GM12878 (cell line): Measurements from ENCODE around the gene MEIS1. TPM values are rescaled to one million over a fixed set of nuclear protein-coding genes. Genes with fewer than 3 reads are reported as not detected.

ENCODE experiments used
- ATAC-seq: fragments of 200-7000 bp; cut with Tn5 transposase; 3 replicates; pipeline ENCODE4 v1.9.1; 2020; ENCODE audit warnings: mild to moderate bottlenecking, moderate library complexity
- BruUV-seq: library from RNA; stranded (reverse); fragments of 400-500 nt; replicated peaks from 2 replicates; lab custom pipeline; 2021; lab: Mats Ljungman, UMichigan
- CTCF ChIA-PET: fragments of 300-600 bp; sonication (Branson Sonifier 250); formaldehyde crosslinking; extraction: SDS; loops from one replicate; lab custom pipeline; 2021; ENCODE audit warnings: inconsistent platforms; lab: Yijun Ruan, JAX
- POLR2A ChIA-PET: fragments of 350-600 bp; formaldehyde crosslinking; extraction: SDS; loops from one replicate; lab custom pipeline; 2021; ENCODE audit warnings: inconsistent platforms; lab: Charles Lee
- RAD21 ChIA-PET: fragments of 300-600 bp; sonication (Branson Sonifier 250); formaldehyde crosslinking; loops from one replicate; lab custom pipeline; 2023; ENCODE audit warnings: antibody characterized with exemption; ENCODE audit not compliant: unreplicated experiment; lab: Charles Lee
- SMC1A ChIA-PET: fragments of 300-600 bp; sonication (Branson Sonifier 250); formaldehyde crosslinking; loops from one replicate; lab custom pipeline; 2023; ENCODE audit not compliant: unreplicated experiment, uncharacterized antibody; lab: Charles Lee
- DNase-seq: peaks from one replicate; pipeline ENCODE4 v3.0.0-alpha.2; 2011; ENCODE audit warnings: low read depth, low spot score
- FAIRE-seq: peaks from 3 replicates; lab custom pipeline; 2011; peaks lifted over from hg19 to GRCh38; lab: Jason Lieb, UNC
- H2AFZ ChIP-seq: 2 replicates; pipeline ENCODE4 v1.6.0; 2011; ENCODE audit warnings: low read depth, low read length, control low read depth; ENCODE audit not compliant: control insufficient read depth
- H3K27ac ChIP-seq: 2 replicates; pipeline ENCODE4 v1.5.1; 2011; ENCODE audit warnings: control low read depth; ENCODE audit not compliant: control insufficient read depth, insufficient read depth
- H3K27me3 ChIP-seq, 2 experiments: replicated peaks in 1 of 2; 2 replicates each; pipeline versions ENCODE4 v1.6.0 to v1.6.1; 2011; ENCODE audit warnings: low read length in 1 of 2; ENCODE audit not compliant: control insufficient read depth in 2 of 2, insufficient read depth in 2 of 2
- H3K36me3 ChIP-seq, 2 experiments: 2 replicates each; pipeline ENCODE4 v1.5.1; 2011; ENCODE audit warnings: low read length in 1 of 2; ENCODE audit not compliant: control insufficient read depth in 2 of 2, insufficient read depth in 2 of 2
- H3K4me1 ChIP-seq: 2 replicates; pipeline ENCODE4 v1.6.1; 2011; ENCODE audit warnings: mild to moderate bottlenecking, low read length, moderate library complexity, mixed read lengths; ENCODE audit not compliant: control insufficient read depth, insufficient read depth
- H3K4me2 ChIP-seq: 2 replicates; pipeline ENCODE4 v1.6.0; 2011; ENCODE audit warnings: control low read depth; ENCODE audit not compliant: control insufficient read depth, insufficient read depth
- H3K4me3 ChIP-seq: fragments of 200-600 bp; sonication (generic); 2 replicates; pipeline ENCODE4 v1.5.1; 2016
- H3K79me2 ChIP-seq: 2 replicates; pipeline ENCODE4 v1.6.0; 2011; ENCODE audit warnings: low read length; ENCODE audit not compliant: control insufficient read depth, insufficient read depth
- H3K9ac ChIP-seq: 2 replicates; pipeline ENCODE4 v1.8.0; 2011; ENCODE audit warnings: low read length, control low read depth, mixed read lengths; ENCODE audit not compliant: control insufficient read depth, insufficient read depth
- H3K9me3 ChIP-seq: replicated peaks from 3 replicates; pipeline ENCODE4 v1.5.1; 2011; ENCODE audit warnings: mild to moderate bottlenecking, low read length; ENCODE audit not compliant: control insufficient read depth, insufficient read depth
- H4K20me1 ChIP-seq: 2 replicates; pipeline ENCODE4 v1.6.0; 2011; ENCODE audit not compliant: control insufficient read depth, insufficient read depth
- BACH1 ChIP-seq: fragments of 450-650 bp; IDR thresholded peaks from 2 replicates; pipeline ENCODE4 v1.6.1; 2017; ENCODE audit warnings: mild to moderate bottlenecking, borderline replicate concordance
- CBX3 ChIP-seq: fragments of 200-600 bp; sonication (generic); IDR thresholded peaks from 2 replicates; pipeline ENCODE4 v1.6.1; 2016; ENCODE audit warnings: low read depth, borderline replicate concordance
- CEBPZ ChIP-seq: fragments of 150-350 bp; IDR thresholded peaks from 2 replicates; pipeline ENCODE4 v1.6.1; 2016; ENCODE audit warnings: low read depth, low read length
- EP300 ChIP-seq, 2 experiments: fragments of 150-350 bp in 1 of 2; IDR thresholded peaks; 2 replicates each; pipeline ENCODE4 v1.6.1; 2011 to 2012; ENCODE audit warnings: low read depth in 2 of 2, low read length in 2 of 2, borderline replicate concordance in 1 of 2, improper control_type of control experiment in 1 of 2, inconsistent platforms in 1 of 2; ENCODE audit not compliant: control insufficient read depth in 1 of 2
- ESRRA ChIP-seq: IDR thresholded peaks from 2 replicates; pipeline ENCODE4 v1.6.1; 2012; ENCODE audit warnings: mild to moderate bottlenecking, low read length, improper control_type of control experiment
- GATAD2B ChIP-seq: fragments of 450-650 bp; conservative IDR thresholded peaks from 2 replicates; pipeline ENCODE4 v1.6.1; 2017; ENCODE audit warnings: low read depth, mild to moderate bottlenecking, moderate library complexity
- IRF3 ChIP-seq: fragments of 450-650 bp; IDR thresholded peaks from 2 replicates; pipeline ENCODE4 v1.6.1; 2014; ENCODE audit warnings: mild to moderate bottlenecking
- MTA2 ChIP-seq: fragments of 450-650 bp; IDR thresholded peaks from 2 replicates; pipeline ENCODE4 v1.6.1; 2016; ENCODE audit warnings: low read depth, mild to moderate bottlenecking, moderate library complexity
- NR2C1 ChIP-seq: fragments of 450-650 bp; IDR thresholded peaks from 2 replicates; pipeline ENCODE4 v1.6.1; 2017; ENCODE audit warnings: antibody characterized with exemption, mild to moderate bottlenecking, moderate library complexity
- RAD21 ChIP-seq: IDR thresholded peaks from 2 replicates; pipeline ENCODE4 v1.6.1; 2011; ENCODE audit warnings: mild to moderate bottlenecking, low read depth, low read length, moderate library complexity; ENCODE audit not compliant: insufficient read depth
- RAD51 ChIP-seq: fragments of 450-650 bp; IDR thresholded peaks from 2 replicates; pipeline ENCODE4 v1.6.1; 2016; ENCODE audit warnings: moderate library complexity, mild to moderate bottlenecking, inconsistent platforms
- RB1 ChIP-seq: fragments of 450-650 bp; formaldehyde crosslinking; IDR thresholded peaks from 2 replicates; pipeline ENCODE4 v1.6.1; 2017; ENCODE audit warnings: mild to moderate bottlenecking, borderline replicate concordance
- SIN3A ChIP-seq: IDR thresholded peaks from 2 replicates; pipeline ENCODE4 v1.6.1; 2012; ENCODE audit warnings: low read depth, low read length, improper control_type of control experiment
- TCF3 ChIP-seq: IDR thresholded peaks from 2 replicates; pipeline ENCODE4 v1.6.1; 2012; ENCODE audit warnings: low read depth, mild to moderate bottlenecking, low read length, borderline replicate concordance; ENCODE audit not compliant: insufficient read depth
- WGBS: methylation state at CpG from one replicate; pipeline ENCODE4 v1.1.6; 2016; ENCODE audit warnings: low lambda C conversion rate; ENCODE audit not compliant: insufficient replicate concordance, insufficient coverage; ENCODE audit errors: missing lambda C conversion rate; 5-methylcytosine and 5-hydroxymethylcytosine counted together
- in situ Hi-C: fragments of 300-500 bp; cut with MboI; formaldehyde crosslinking; loops from 9 replicates; pipeline ENCODE4 v1.14.3; 2018; ENCODE audit warnings: mixed read lengths
- intact Hi-C: fragments of 100-400 bp; cut with micrococcal nuclease; formaldehyde crosslinking; loops from one replicate; pipeline ENCODE4 v1.14.2; 2022; ENCODE audit not compliant: unreplicated experiment
- polyA plus RNA-seq, 11 experiments: library from polyadenylated mRNA; depleted of rRNA in 4 of 11; unstranded in 6 of 11; stranded (reverse) in 5 of 11; fragments of >200 nt; fragmentation: Nextera tagmentation in 4 of 11; fragmentation: Illumina TruSeq in 1 of 11; extraction: Ambion mirVana in 4 of 11; extraction: Trizol in 1 of 11; gene quantifications; 1 replicate in 1 of 11; 2 replicates in 10 of 11; pipeline versions ENCODE4 v1.2.1 to v1.2.3, GENCODE V29; 2011 to 2016; ENCODE audit warnings: inconsistent platforms in 2 of 11, missing spikeins in 2 of 11, low read depth in 1 of 11
- total RNA-seq, 4 experiments: library from RNA; depleted of rRNA in 3 of 4; stranded (reverse); fragments of >200 nt in 3 of 4; fragmentation: Illumina TruSeq in 1 of 4; extraction: Trizol in 1 of 4; gene quantifications; 2 replicates each; pipeline versions ENCODE4 v1.2.1 to v1.2.3, GENCODE V29; 2013 to 2021
- TF ChIP-seq, protein P1 (sequence below): fragments of 150-350 bp; IDR thresholded peaks from 2 replicates; pipeline ENCODE4 v1.6.1; 2014; ENCODE audit warnings: mild to moderate bottlenecking, low read depth, low read length
- TF ChIP-seq, protein P2 (sequence below): IDR thresholded peaks from 2 replicates; pipeline ENCODE4 v1.6.1; 2012; ENCODE audit warnings: low read depth, low read length, improper control_type of control experiment

Gene MEIS1
- total and polyA plus RNA-seq, 10 of the 15 experiments (the other 5 are each of a cell fraction or from before 2014, with no cell fraction given) = 0.04 to 0.31 (median 0.14) TPM; not detected in 6

GRCh38 chr2:66596256-66596655 is 161.3 kb downstream of the MEIS1 start:
- H3K79me2 ChIP-seq = no peaks in the 10 kb centered on the region
- H3K27ac ChIP-seq = no peak overlapping the region
- in situ Hi-C loops (no loop called here), intact Hi-C loops (no loop called here)
- no peaks in the 10 kb centered on the region for H3K9me3 ChIP-seq
- no peak for ATAC-seq
- no peaks in the 10 kb centered on the region for H3K36me3 ChIP-seq
- H3K9ac ChIP-seq = no peak overlapping the region
- TF ChIP-seq, protein P1, sequence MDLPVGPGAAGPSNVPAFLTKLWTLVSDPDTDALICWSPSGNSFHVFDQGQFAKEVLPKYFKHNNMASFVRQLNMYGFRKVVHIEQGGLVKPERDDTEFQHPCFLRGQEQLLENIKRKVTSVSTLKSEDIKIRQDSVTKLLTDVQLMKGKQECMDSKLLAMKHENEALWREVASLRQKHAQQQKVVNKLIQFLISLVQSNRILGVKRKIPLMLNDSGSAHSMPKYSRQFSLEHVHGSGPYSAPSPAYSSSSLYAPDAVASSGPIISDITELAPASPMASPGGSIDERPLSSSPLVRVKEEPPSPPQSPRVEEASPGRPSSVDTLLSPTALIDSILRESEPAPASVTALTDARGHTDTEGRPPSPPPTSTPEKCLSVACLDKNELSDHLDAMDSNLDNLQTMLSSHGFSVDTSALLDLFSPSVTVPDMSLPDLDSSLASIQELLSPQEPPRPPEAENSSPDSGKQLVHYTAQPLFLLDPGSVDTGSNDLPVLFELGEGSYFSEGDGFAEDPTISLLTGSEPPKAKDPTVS = no peak
- TF ChIP-seq RB1 (no peak), NR2C1 (no peak), BACH1 (no peak), SIN3A (no peak), IRF3 (no peak), CEBPZ (no peak), GATAD2B (no peak), ESRRA (no peak), TCF3 (no peak), RAD51 (no peak), CBX3 (no peak), MTA2 (no peak), EP300 (IDR thresholded peaks at IDR 0.05; ENCODE audit: borderline replicate concordance in 1 of 2, control insufficient read depth in 1 of 2, low read depth in 2 of 2, low read length in 2 of 2) (no peak), RAD21 (no peak)
- TF ChIP-seq, protein P2, sequence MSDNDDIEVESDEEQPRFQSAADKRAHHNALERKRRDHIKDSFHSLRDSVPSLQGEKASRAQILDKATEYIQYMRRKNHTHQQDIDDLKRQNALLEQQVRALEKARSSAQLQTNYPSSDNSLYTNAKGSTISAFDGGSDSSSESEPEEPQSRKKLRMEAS = no peak
- DNase-seq = no peak
- no peak for FAIRE-seq
- H3K4me3 ChIP-seq = no peak overlapping the region
- H4K20me1 ChIP-seq = no peaks in the 10 kb centered on the region
- RAD21 ChIA-PET = no interaction called here
- H3K4me2 ChIP-seq = no peak overlapping the region
- H3K27me3 ChIP-seq = no peaks in the 10 kb centered on the region
- CTCF ChIA-PET = no interaction called here
- no peak overlapping the region for H2AFZ ChIP-seq
- BruUV-seq = no TSS peak
- SMC1A ChIA-PET = no interaction called here
- no peaks in the 10 kb centered on the region for H3K4me1 ChIP-seq
- 29% methylated on average over 2 of the region's 2 CpGs for WGBS
- POLR2A ChIA-PET = no interaction called here
